ENCODE data around the gene AHCYL2. TPM values are rescaled to one million over a fixed set of nuclear protein-coding genes. Genes with fewer than 3 reads are reported as not detected.
"Not testable (repeated sequence)": the region's sequence is repeated elsewhere in the genome, so short reads cannot be mapped to it uniquely, and the experiment has no call there.

AHCYL2 gene
- total RNA-seq, 1 donor from 2014 or later: 11.0 TPM

DNA sequence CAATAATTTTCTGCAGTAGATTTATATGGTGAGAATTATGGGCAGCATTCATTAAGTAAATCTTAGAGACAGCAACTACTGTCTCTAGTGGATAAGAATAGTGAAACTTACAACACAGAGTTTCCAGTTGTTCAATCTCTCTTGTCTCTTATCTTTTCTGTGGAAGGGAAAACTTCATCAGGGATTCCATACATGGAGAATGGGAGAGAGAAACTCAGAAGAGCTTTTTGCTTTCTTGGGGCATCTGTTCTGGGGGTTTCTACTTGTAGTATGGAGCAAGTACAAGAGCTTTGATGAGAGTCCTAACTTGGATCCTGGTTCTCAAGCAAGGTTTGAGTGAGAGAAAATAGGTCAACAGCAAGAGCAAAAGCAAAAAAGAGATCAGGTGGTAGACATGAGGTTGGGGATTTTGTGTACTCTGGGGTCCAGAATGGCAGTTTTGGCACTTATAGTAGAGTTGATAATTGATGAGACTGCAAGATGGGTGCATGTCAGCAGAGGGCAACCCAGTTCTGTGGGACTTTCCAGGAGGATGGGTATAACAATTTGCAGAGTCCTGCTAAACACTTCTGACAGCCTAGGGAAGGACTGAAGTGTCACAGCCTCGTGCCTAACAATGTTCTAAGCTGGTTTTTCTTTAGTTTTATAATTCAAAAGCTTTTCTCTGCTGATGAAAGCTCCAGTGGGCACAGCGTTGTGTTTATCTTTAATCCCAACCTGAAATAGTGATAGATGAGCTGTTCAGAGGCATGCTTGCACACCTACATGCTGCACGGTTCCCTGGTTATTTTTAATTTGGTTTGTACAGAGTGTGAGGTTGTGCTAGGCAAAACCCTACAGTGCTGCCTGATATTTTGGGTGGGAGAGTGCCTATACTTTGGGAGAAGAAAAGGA is 177.4 kb downstream of the AHCYL2 start:
- no peaks in the 10 kb centered on the region for H3K27me3 Mint-ChIP-seq (ENCODE audit: low read depth)
- H3K36me3 Mint-ChIP-seq (ENCODE audit: low read depth): peaks cover 7% of the 10 kb centered on the region
- peaks cover 7% of the 10 kb centered on the region for H3K4me1 Mint-ChIP-seq (ENCODE audit: low read depth)
- H3K4me3 Mint-ChIP-seq (ENCODE audit: unreplicated experiment): no peak overlapping the region
- TF ChIP-seq, protein P1, sequence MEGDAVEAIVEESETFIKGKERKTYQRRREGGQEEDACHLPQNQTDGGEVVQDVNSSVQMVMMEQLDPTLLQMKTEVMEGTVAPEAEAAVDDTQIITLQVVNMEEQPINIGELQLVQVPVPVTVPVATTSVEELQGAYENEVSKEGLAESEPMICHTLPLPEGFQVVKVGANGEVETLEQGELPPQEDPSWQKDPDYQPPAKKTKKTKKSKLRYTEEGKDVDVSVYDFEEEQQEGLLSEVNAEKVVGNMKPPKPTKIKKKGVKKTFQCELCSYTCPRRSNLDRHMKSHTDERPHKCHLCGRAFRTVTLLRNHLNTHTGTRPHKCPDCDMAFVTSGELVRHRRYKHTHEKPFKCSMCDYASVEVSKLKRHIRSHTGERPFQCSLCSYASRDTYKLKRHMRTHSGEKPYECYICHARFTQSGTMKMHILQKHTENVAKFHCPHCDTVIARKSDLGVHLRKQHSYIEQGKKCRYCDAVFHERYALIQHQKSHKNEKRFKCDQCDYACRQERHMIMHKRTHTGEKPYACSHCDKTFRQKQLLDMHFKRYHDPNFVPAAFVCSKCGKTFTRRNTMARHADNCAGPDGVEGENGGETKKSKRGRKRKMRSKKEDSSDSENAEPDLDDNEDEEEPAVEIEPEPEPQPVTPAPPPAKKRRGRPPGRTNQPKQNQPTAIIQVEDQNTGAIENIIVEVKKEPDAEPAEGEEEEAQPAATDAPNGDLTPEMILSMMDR (IDR thresholded peaks at IDR 0.05): no peak
- H3K9me3 Mint-ChIP-seq (ENCODE audit: low read depth): no peaks in the 10 kb centered on the region
- no peak overlapping the region for H3K27ac Mint-ChIP-seq (ENCODE audit: unreplicated experiment)
- DNase-seq (ENCODE audit: low spot score): no peak

DNA sequence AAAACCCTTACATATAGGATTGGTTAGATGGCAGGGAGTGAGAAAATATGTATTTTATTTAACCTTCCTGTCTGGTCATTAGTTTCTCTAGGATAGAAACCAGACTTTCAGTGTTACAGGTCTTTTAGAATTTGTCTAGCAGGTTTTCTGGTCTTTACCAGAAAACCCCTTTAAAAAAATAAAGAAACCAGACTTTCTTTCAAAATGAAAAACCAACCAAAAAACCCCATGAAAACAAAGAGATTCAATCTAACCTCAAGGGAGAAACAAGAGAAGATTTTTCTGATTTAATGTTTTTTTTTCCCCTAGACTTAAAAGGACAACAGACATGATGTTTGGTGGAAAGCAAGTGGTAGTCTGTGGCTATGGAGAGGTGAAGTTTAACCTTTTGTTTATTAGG is 180.7 kb downstream of the AHCYL2 start:
- TF ChIP-seq, protein P1 (IDR thresholded peaks at IDR 0.05): no peak

DNA sequence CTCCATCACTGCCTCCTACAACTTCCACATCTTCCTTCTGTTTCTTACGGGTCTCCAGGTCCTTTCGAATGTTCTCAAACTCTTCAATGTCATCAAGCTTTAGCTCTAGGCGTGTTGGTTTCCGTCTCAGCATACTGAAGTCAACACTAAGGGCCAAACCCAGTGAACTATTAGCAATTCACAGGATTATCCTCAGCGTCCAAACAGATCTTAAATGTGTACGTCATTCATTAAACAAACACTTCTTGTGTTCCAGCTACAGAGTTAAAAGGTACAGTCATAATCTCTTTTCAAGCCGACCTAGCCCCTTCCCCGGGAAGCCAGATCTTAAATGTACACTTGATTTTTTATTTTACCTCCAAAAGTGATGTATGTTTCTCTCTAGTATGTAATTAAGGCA is 185.4 kb downstream of the AHCYL2 start:
- H3K36me3 Mint-ChIP-seq (ENCODE audit: low read depth): peaks cover 25% of the 10 kb centered on the region
- H3K9me3 Mint-ChIP-seq (ENCODE audit: low read depth); H3K27ac Mint-ChIP-seq (ENCODE audit: unreplicated experiment); H3K4me1 Mint-ChIP-seq (ENCODE audit: low read depth); DNase-seq (ENCODE audit: low spot score); H3K27me3 Mint-ChIP-seq (ENCODE audit: low read depth); H3K4me3 Mint-ChIP-seq (ENCODE audit: unreplicated experiment): not testable (repeated sequence)

More for the DNA sequence above, 180.7 kb downstream of the AHCYL2 start:
- no peak overlapping the region for H3K4me3 Mint-ChIP-seq (ENCODE audit: unreplicated experiment)
- H3K27me3 Mint-ChIP-seq (ENCODE audit: low read depth): no peaks in the 10 kb centered on the region
- no peak overlapping the region for H3K27ac Mint-ChIP-seq (ENCODE audit: unreplicated experiment)
- peaks cover 15% of the 10 kb centered on the region for H3K36me3 Mint-ChIP-seq (ENCODE audit: low read depth)
- DNase-seq (ENCODE audit: low spot score): no peak
- peaks cover 7% of the 10 kb centered on the region for H3K4me1 Mint-ChIP-seq (ENCODE audit: low read depth)
- H3K9me3 Mint-ChIP-seq (ENCODE audit: low read depth): no peaks in the 10 kb centered on the region

DNA sequence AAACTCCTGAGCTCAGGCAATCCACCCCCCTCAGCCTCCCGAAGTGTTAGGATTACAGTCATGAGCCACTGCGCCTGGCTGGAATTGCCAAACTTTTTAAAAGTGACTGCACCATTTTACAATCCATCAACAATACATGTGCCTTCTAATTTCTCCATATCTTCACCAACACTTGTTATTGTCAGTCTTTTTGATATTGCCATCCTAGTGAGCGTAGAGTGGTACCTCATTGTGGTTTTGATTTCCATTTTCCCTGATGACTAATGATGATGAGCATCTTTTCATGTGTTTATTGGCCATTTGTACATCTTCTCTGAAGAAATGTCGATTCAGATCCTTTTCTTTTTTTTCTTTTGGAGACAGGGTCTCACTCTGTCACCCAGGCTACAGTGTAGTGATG is 187.7 kb downstream of the AHCYL2 start:
- Mint-ChIP-seq H3K4me3 (ENCODE audit: unreplicated experiment) (no peak overlapping the region), H3K27me3 (ENCODE audit: low read depth) (no peaks in the 10 kb centered on the region), H3K9me3 (ENCODE audit: low read depth) (peaks cover 8% of the 10 kb centered on the region), H3K27ac (ENCODE audit: unreplicated experiment) (no peak overlapping the region), H3K4me1 (ENCODE audit: low read depth) (no peaks in the 10 kb centered on the region), H3K36me3 (ENCODE audit: low read depth) (peaks cover 23% of the 10 kb centered on the region)
- no peak for DNase-seq (ENCODE audit: low spot score)
- TF ChIP-seq, protein P1 (IDR thresholded peaks at IDR 0.05): no peak

DNA sequence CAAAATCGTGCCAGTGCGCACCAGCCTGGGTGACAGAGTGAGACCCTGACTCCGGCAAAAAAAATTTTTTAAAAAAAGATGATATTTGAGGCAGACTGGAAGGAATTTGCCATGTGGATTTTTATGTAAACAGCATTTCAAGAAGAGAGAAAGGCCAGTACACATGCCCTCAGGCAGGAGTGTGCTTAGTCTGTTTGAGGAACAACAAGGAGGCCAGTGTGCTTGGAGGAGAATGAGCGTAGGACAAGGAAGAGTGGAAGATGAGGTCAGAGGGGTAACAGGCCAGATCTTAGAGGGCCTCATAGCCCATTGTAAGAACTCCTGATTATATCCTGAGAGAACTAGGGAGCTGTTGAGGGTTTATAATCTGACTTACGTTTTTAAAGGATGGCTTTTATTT is 192.2 kb downstream of the AHCYL2 start:
- Mint-ChIP-seq H3K36me3 (ENCODE audit: low read depth) (peaks cover 9% of the 10 kb centered on the region), H3K9me3 (ENCODE audit: low read depth) (peaks cover 5% of the 10 kb centered on the region), H3K27ac (ENCODE audit: unreplicated experiment) (no peak overlapping the region), H3K4me1 (ENCODE audit: low read depth) (peaks cover 5% of the 10 kb centered on the region), H3K4me3 (ENCODE audit: unreplicated experiment) (no peak overlapping the region), H3K27me3 (ENCODE audit: low read depth) (no peaks in the 10 kb centered on the region)
- TF ChIP-seq, protein P1 (IDR thresholded peaks at IDR 0.05): no peak
- no peak for DNase-seq (ENCODE audit: low spot score)

Data from chondrocyte (in vitro differentiated cells).